NOMO-1 treated with DMSO at 0.1 percent for 48 hours (cell line): ENCODE results near the gene GET4.
"Not testable (repeated sequence)": the region's sequence is repeated elsewhere in the genome, so short reads cannot be mapped to it uniquely, and the experiment has no call there.

ENCODE experiments used
- DNase-seq: peaks from one replicate; lab custom pipeline; 2025; ENCODE audit not compliant: unreplicated experiment; lab: John Stamatoyannopoulos, UW

Gene GET4

GRCh38 chr7:913736-914520 is 37.6 kb downstream of the GET4 start:
- no peak for DNase-seq

GRCh38 chr7:914521-915194 is 38.3 kb downstream of the GET4 start:
- DNase-seq = no peak

- no peak for DNase-seq
Observed at GRCh38 chr7:915291-916218, 39.2 kb downstream of the GET4 start.

DNA sequence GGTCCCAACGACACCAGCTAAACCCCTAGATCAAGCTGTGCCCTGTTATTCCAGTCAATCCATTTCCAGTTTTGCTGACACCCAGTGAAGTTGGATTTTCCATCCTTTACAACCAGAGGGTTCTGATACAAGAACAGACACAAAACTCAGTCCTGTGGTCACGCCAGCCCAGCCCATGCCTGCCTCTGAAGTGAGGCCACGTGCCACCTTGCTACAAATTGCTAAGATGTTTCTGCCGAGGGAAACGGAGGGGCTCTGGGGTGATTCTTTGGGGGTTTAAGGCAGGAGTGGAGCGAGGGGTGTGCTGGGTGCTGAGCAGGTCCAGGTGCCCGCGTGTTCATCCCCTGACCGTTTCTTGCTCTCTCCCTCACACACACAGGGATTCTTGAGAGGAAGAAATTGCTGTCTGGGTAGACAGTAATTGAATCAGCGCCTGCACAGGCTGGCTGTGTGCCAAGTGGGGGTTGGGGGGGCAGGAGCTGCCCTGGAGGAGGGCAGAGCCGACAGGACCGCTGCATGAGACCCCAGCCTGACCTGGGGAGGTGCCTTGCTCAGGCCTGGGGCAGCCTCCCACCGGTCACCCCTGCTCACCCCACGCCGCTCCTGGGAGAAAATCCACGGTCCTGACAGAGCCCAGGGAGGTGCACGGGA is 40.1 kb downstream of the GET4 start:
- no peak for DNase-seq

DNA sequence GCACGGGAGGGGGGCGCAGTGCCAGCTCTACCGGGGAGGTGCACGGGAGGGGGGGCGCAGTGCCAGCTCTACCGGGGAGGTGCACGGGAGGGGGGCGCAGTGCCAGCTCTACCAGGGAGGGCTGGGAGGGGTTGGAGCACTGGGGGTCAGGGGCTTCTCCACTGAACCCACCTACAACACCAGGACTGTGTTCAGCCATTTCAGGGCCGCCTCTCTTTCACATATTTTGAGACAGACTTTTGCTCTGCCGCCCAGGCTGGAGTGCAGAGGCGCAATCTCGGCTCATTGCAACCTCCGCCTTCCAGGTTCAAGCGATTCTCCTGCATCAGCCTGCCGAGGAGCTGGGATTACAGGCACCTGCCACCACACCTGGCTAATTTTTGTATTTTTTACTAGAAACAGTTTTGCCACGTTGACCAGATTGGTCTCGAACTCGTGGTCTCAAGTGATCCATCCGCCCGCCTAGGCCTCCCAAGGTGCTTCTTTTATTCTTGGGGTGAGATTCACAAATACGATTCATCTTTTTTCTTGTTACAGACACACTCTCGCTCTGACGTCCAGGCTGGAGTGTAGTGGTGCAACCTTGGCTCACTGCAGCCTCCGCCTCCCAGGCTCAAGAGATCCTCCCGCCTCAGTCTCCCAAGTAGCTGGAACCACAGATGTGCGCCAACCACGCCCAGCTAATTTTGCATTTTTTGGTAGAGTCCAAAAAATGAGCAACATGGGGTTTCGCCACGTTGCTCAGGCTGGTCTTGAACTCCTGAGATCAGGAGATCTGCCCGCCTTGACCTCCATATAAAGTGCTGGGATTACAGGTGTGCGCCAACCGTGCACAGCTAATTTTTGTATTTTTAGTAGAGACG is 41.1 kb downstream of the GET4 start:
- no peak for DNase-seq

DNA sequence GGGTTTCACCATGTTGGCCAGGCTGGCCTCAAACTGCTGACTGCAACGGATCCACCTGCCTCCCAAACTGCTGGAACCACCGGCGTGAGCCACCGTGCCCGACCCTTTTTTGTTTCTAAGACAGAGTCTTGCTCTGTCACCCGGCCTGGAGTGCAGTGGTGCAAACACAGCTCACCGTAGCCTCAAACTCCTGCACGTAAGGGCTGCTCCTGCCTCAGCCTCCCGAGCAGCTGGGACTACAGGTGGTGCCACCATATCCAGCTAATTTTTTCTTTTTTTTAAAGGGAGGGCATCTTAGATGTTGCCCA is 41.7 kb downstream of the GET4 start:
- DNase-seq = no peak

GRCh38 chr7:918441-919113 is 42.2 kb downstream of the GET4 start:
- DNase-seq = no peak

GRCh38 chr7:919114-919442 is 42.7 kb downstream of the GET4 start:
- no peak for DNase-seq

DNA sequence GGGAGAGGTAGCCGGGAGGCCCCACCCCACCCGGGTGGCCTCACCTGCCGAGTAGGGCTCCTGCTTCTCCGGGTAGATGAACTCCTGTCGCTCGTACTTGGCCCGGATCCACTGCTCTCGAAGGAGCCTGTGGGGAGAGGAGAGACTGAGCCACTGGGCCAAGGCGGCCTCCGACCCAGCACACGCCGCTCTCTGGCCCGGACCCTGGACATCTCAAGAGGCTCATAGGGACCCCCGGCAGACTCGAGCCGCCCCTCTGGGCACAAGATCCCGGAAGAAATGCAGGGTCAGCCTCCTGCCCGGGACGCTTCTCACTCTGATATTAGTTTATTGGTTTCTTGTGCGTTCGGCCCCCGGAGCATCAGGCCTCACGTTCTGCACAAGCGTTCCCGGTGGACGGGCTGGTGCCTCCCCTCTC is 43.6 kb downstream of the GET4 start:
- DNase-seq = no peak

DNA sequence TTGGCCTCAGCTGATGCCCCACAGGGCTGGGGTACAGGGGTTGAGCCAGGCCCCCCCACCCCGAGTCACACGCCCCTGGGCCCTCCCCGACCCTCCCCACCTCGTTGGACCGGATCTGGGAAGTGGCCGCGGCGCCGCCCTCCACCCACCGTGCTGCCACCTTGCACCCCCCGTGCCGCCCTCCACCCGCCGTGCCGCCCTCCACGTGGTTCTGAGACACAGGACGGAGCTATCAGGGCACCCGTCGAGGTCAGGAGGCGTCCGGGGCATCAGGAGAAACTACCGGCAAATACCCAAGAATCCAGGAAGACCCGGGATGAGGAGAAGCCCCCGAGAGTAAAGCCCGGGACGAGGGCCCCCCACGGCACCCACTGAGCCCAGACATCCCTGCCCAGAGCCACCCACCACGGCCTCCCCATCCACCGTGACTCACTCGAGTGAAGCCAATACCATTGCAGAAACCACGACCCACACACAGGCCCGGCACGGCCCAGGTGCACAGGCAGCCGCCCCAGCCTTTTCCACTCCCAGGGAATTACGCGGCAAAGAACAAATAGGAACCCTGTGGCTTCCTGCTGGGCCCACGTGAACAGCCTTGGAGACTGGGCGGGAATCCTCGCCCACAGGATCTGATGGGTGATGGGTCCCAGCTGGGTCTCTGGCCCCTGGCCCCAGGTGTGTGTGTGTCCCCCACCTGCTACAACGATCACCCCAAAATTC is 44.2 kb downstream of the GET4 start:
- DNase-seq = no peak

GRCh38 chr7:921071-921461 is 44.7 kb downstream of the GET4 start:
- no peak for DNase-seq

GRCh38 chr7:921581-922333 is 45.4 kb downstream of the GET4 start:
- DNase-seq = no peak

GRCh38 chr7:922334-923107 is 46.2 kb downstream of the GET4 start:
- DNase-seq = peak; percentile 25

DNA sequence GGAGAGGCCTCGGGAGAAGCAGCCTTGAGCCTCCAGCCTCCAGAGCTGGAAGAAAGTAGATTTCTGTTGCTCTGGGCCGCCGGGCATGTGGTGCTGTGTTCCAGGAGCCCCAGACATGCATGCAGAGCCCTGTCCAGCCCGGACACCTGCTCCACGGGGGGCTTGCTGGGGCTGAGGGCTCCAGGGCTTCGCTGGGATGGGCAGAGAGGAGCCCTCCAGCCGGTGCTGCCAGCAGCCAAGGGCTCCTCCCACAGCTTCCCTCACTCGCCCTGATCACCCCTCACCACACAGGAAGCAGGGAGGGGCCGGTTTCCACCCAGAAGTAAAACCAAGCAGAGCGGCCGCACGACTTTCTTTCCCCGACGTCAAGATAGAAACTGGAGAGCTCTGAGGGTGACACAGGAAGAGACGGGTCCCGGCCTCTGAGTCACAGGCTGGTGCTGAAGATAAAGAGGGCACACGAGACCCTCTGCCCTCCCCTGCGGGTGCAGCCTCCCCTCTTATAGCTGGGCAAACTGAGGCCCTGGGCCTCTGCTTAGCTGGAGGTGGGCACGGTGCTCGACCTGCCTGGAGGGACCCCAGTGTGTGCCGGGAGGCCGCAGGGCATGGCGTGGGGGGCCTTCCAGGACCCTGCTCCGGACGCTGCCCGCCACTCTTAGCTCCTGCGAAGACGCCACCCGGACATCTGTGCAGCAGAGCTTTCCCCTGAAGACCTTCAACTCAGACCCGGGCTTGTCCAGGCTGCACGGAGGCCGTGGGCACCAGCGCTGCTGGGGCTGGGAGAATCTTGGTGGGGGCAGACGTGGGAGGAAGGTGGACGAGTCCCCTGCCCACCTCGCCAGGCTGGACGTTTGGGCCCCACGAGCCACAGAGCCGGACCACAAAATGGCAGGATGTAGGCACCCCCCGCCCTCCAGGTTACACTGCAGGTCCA is 47.0 kb downstream of the GET4 start:
- DNase-seq = peak; percentile 97

DNA sequence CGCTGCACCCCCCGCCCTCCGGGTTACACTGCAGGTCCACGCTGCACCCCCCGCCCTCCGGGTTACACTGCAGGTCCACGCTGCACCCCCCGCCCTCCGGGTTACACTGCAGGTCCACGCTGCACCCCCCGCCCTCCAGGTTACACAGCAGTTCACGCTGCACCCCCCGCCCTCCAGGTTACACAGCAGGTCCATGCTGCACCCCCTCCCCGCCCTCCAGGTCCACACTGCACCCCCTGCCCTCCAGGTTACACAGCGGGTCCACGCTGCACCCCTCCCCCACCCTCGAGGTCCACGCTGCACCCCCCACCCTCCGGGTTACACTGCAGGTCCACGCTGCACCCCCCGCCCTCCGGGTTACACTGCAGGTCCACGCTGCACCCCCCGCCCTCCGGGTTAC is 47.7 kb downstream of the GET4 start:
- DNase-seq = not testable (repeated sequence)

- DNase-seq = peak; percentile 65
Observed at GRCh38 chr7:924541-925231, 48.3 kb downstream of the GET4 start.
